Measurements from ENCODE around the gene LSMEM2.

Gene LSMEM2

GRCh38 chr3:50245831-50246516 is 32.9 kb upstream of the LSMEM2 start:
- peak overlapping the region; percentile 58 for H3K27ac ChIP-seq (ENCODE audit: low read length)
- no peaks in the 10 kb centered on the region for H3K27me3 ChIP-seq (ENCODE audit: control insufficient read depth in 1 of 2, insufficient read depth in 2 of 2, low read length in 2 of 2)
- H3K9me3 ChIP-seq (ENCODE audit: control insufficient read depth in 2 of 2, low read length in 2 of 2): no peaks in the 10 kb centered on the region
- H3K4me3 ChIP-seq (ENCODE audit: low read length in 2 of 2): peak overlapping the region; percentile 54 to 68
- peaks cover 0 to 8% of the 10 kb centered on the region in 2 donors for H3K36me3 ChIP-seq (ENCODE audit: control insufficient read depth in 2 of 2, insufficient read depth in 2 of 2, low read length in 2 of 2)
- peak overlapping the region; percentile 8 to 58 for H3K9ac ChIP-seq (ENCODE audit: low read length in 2 of 2)
- peaks cover 87% of the 10 kb centered on the region for H3K4me1 ChIP-seq (ENCODE audit: control insufficient read depth, insufficient read depth, low read length)

GRCh38 chr3:50246517-50246954 is 32.4 kb upstream of the LSMEM2 start:
- no peaks in the 10 kb centered on the region for H3K27me3 ChIP-seq (ENCODE audit: control insufficient read depth in 1 of 2, insufficient read depth in 2 of 2, low read length in 2 of 2)
- H3K4me3 ChIP-seq (ENCODE audit: low read length in 2 of 2): peak overlapping the region in 1 of 2 donors; percentile 68
- H3K27ac ChIP-seq (ENCODE audit: low read length): peak overlapping the region; percentile 58
- H3K9me3 ChIP-seq (ENCODE audit: control insufficient read depth in 2 of 2, low read length in 2 of 2): no peaks in the 10 kb centered on the region
- H3K36me3 ChIP-seq (ENCODE audit: control insufficient read depth in 2 of 2, insufficient read depth in 2 of 2, low read length in 2 of 2): peaks cover 0 to 8% of the 10 kb centered on the region in 2 donors
- H3K9ac ChIP-seq (ENCODE audit: low read length in 2 of 2): peak overlapping the region in 1 of 2 donors; percentile 21
- peaks cover 85% of the 10 kb centered on the region for H3K4me1 ChIP-seq (ENCODE audit: control insufficient read depth, insufficient read depth, low read length)

- Histone ChIP-seq H3K9me3 (ENCODE audit: control insufficient read depth in 2 of 2, low read length in 2 of 2) (no peaks in the 10 kb centered on the region), H3K9ac (ENCODE audit: low read length in 2 of 2) (no peak overlapping the region), H3K4me1 (ENCODE audit: control insufficient read depth, insufficient read depth, low read length) (peaks cover 75% of the 10 kb centered on the region), H3K36me3 (ENCODE audit: control insufficient read depth in 2 of 2, insufficient read depth in 2 of 2, low read length in 2 of 2) (peaks cover 9 to 18% of the 10 kb centered on the region in 2 donors), H3K4me3 (ENCODE audit: low read length in 2 of 2) (peak overlapping the region in 1 of 2 donors; percentile 15), H3K27me3 (ENCODE audit: control insufficient read depth in 1 of 2, insufficient read depth in 2 of 2, low read length in 2 of 2) (no peaks in the 10 kb centered on the region), H3K27ac (ENCODE audit: low read length) (peak overlapping the region; percentile 31)
These were observed 30.5 kb upstream of the LSMEM2 start for GRCh38 chr3:50248387-50248786.

GRCh38 chr3:50249457-50249856 is 29.4 kb upstream of the LSMEM2 start:
- Histone ChIP-seq H3K27ac (ENCODE audit: low read length) (no peak overlapping the region), H3K27me3 (ENCODE audit: control insufficient read depth in 1 of 2, insufficient read depth in 2 of 2, low read length in 2 of 2) (no peaks in the 10 kb centered on the region), H3K4me3 (ENCODE audit: low read length in 2 of 2) (no peak overlapping the region), H3K9ac (ENCODE audit: low read length in 2 of 2) (no peak overlapping the region), H3K4me1 (ENCODE audit: control insufficient read depth, insufficient read depth, low read length) (peaks cover 69% of the 10 kb centered on the region), H3K36me3 (ENCODE audit: control insufficient read depth in 2 of 2, insufficient read depth in 2 of 2, low read length in 2 of 2) (peaks cover 9 to 23% of the 10 kb centered on the region in 2 donors), H3K9me3 (ENCODE audit: control insufficient read depth in 2 of 2, low read length in 2 of 2) (no peaks in the 10 kb centered on the region)

- peaks cover 12 to 30% of the 10 kb centered on the region in 2 donors for H3K36me3 ChIP-seq (ENCODE audit: control insufficient read depth in 2 of 2, insufficient read depth in 2 of 2, low read length in 2 of 2)
- no peak overlapping the region for H3K4me3 ChIP-seq (ENCODE audit: low read length in 2 of 2)
- H3K4me1 ChIP-seq (ENCODE audit: control insufficient read depth, insufficient read depth, low read length): peaks cover 69% of the 10 kb centered on the region
- H3K27ac ChIP-seq (ENCODE audit: low read length): no peak overlapping the region
- no peak overlapping the region for H3K9ac ChIP-seq (ENCODE audit: low read length in 2 of 2)
- no peaks in the 10 kb centered on the region for H3K27me3 ChIP-seq (ENCODE audit: control insufficient read depth in 1 of 2, insufficient read depth in 2 of 2, low read length in 2 of 2)
- H3K9me3 ChIP-seq (ENCODE audit: control insufficient read depth in 2 of 2, low read length in 2 of 2): no peaks in the 10 kb centered on the region
These were observed 28.4 kb upstream of the LSMEM2 start for GRCh38 chr3:50250514-50250913.

GRCh38 chr3:50251220-50251619 is 27.7 kb upstream of the LSMEM2 start:
- Histone ChIP-seq H3K4me1 (ENCODE audit: control insufficient read depth, insufficient read depth, low read length) (peaks cover 63% of the 10 kb centered on the region), H3K9me3 (ENCODE audit: control insufficient read depth in 2 of 2, low read length in 2 of 2) (no peaks in the 10 kb centered on the region), H3K27me3 (ENCODE audit: control insufficient read depth in 1 of 2, insufficient read depth in 2 of 2, low read length in 2 of 2) (no peaks in the 10 kb centered on the region), H3K9ac (ENCODE audit: low read length in 2 of 2) (no peak overlapping the region), H3K4me3 (ENCODE audit: low read length in 2 of 2) (no peak overlapping the region), H3K36me3 (ENCODE audit: control insufficient read depth in 2 of 2, insufficient read depth in 2 of 2, low read length in 2 of 2) (peaks cover 13 to 32% of the 10 kb centered on the region in 2 donors), H3K27ac (ENCODE audit: low read length) (no peak overlapping the region)

- Histone ChIP-seq H3K9me3 (ENCODE audit: control insufficient read depth in 2 of 2, low read length in 2 of 2) (peaks cover 0 to 4% of the 10 kb centered on the region in 2 donors), H3K27me3 (ENCODE audit: control insufficient read depth in 1 of 2, insufficient read depth in 2 of 2, low read length in 2 of 2) (no peaks in the 10 kb centered on the region), H3K4me1 (ENCODE audit: control insufficient read depth, insufficient read depth, low read length) (peaks cover 36% of the 10 kb centered on the region), H3K4me3 (ENCODE audit: low read length in 2 of 2) (no peak overlapping the region), H3K27ac (ENCODE audit: low read length) (peak overlapping the region; percentile 41), H3K36me3 (ENCODE audit: control insufficient read depth in 2 of 2, insufficient read depth in 2 of 2, low read length in 2 of 2) (peaks cover 31 to 46% of the 10 kb centered on the region in 2 donors), H3K9ac (ENCODE audit: low read length in 2 of 2) (no peak overlapping the region)
These were observed 24.2 kb upstream of the LSMEM2 start for GRCh38 chr3:50254577-50255250.

GRCh38 chr3:50255251-50255615 is 23.7 kb upstream of the LSMEM2 start:
- Histone ChIP-seq H3K27ac (ENCODE audit: low read length) (no peak overlapping the region), H3K4me1 (ENCODE audit: control insufficient read depth, insufficient read depth, low read length) (peaks cover 33% of the 10 kb centered on the region), H3K4me3 (ENCODE audit: low read length in 2 of 2) (no peak overlapping the region), H3K36me3 (ENCODE audit: control insufficient read depth in 2 of 2, insufficient read depth in 2 of 2, low read length in 2 of 2) (peaks cover 31 to 43% of the 10 kb centered on the region in 2 donors), H3K27me3 (ENCODE audit: control insufficient read depth in 1 of 2, insufficient read depth in 2 of 2, low read length in 2 of 2) (no peaks in the 10 kb centered on the region), H3K9ac (ENCODE audit: low read length in 2 of 2) (no peak overlapping the region), H3K9me3 (ENCODE audit: control insufficient read depth in 2 of 2, low read length in 2 of 2) (peaks cover 0 to 4% of the 10 kb centered on the region in 2 donors)

GRCh38 chr3:50256978-50257890 is 21.7 kb upstream of the LSMEM2 start:
- H3K9me3 ChIP-seq (ENCODE audit: control insufficient read depth in 2 of 2, low read length in 2 of 2): peaks cover 0 to 4% of the 10 kb centered on the region in 2 donors
- H3K9ac ChIP-seq (ENCODE audit: low read length in 2 of 2): no peak overlapping the region
- H3K36me3 ChIP-seq (ENCODE audit: control insufficient read depth in 2 of 2, insufficient read depth in 2 of 2, low read length in 2 of 2): peaks cover 28 to 37% of the 10 kb centered on the region in 2 donors
- H3K27me3 ChIP-seq (ENCODE audit: control insufficient read depth in 1 of 2, insufficient read depth in 2 of 2, low read length in 2 of 2): no peaks in the 10 kb centered on the region
- H3K4me1 ChIP-seq (ENCODE audit: control insufficient read depth, insufficient read depth, low read length): peaks cover 39% of the 10 kb centered on the region
- no peak overlapping the region for H3K4me3 ChIP-seq (ENCODE audit: low read length in 2 of 2)
- H3K27ac ChIP-seq (ENCODE audit: low read length): no peak overlapping the region

GRCh38 chr3:50258029-50258680 is 20.7 kb upstream of the LSMEM2 start:
- H3K27ac ChIP-seq (ENCODE audit: low read length): peak overlapping the region; percentile 94

More at GRCh38 chr3:50258029-50258680, 20.7 kb upstream of the LSMEM2 start:
- H3K4me1 ChIP-seq (ENCODE audit: control insufficient read depth, insufficient read depth, low read length): peaks cover 39% of the 10 kb centered on the region
- H3K9me3 ChIP-seq (ENCODE audit: control insufficient read depth in 2 of 2, low read length in 2 of 2): peaks cover 0 to 4% of the 10 kb centered on the region in 2 donors
- H3K27me3 ChIP-seq (ENCODE audit: control insufficient read depth in 1 of 2, insufficient read depth in 2 of 2, low read length in 2 of 2): no peaks in the 10 kb centered on the region
- H3K9ac ChIP-seq (ENCODE audit: low read length in 2 of 2): no peak overlapping the region
- H3K36me3 ChIP-seq (ENCODE audit: control insufficient read depth in 2 of 2, insufficient read depth in 2 of 2, low read length in 2 of 2): peaks cover 23 to 32% of the 10 kb centered on the region in 2 donors
- H3K4me3 ChIP-seq (ENCODE audit: low read length in 2 of 2): no peak overlapping the region

Measured in stomach smooth muscle (tissue), 2 donors.